ENCODE measurements around the gene ESR2.
A peak's percentile ranks its signal among the peaks of the same experiment; 100 is the strongest.
"Not testable (repeated sequence)": the region's sequence is repeated elsewhere in the genome, so short reads cannot be mapped to it uniquely, and the experiment has no call there.

ESR2 gene

GRCh38 chr14:64225151-64225757 lies 68.9 kb downstream of the ESR2 start:
- no peak for TF ChIP-seq GATA1 (IDR thresholded peaks at IDR 0.05; ENCODE audit: low read depth, low read length)
- no peak for TF ChIP-seq POLR2A (IDR thresholded peaks at IDR 0.05; ENCODE audit: low read length)
- DNase-seq, result no peak

GRCh38 chr14:64221391-64222003 lies 72.7 kb downstream of the ESR2 start:
- no peak for TF ChIP-seq POLR2A (IDR thresholded peaks at IDR 0.05; ENCODE audit: low read length)
- TF ChIP-seq GATA1 (IDR thresholded peaks at IDR 0.05; ENCODE audit: low read depth, low read length), result no peak
- no peak for DNase-seq

DNA sequence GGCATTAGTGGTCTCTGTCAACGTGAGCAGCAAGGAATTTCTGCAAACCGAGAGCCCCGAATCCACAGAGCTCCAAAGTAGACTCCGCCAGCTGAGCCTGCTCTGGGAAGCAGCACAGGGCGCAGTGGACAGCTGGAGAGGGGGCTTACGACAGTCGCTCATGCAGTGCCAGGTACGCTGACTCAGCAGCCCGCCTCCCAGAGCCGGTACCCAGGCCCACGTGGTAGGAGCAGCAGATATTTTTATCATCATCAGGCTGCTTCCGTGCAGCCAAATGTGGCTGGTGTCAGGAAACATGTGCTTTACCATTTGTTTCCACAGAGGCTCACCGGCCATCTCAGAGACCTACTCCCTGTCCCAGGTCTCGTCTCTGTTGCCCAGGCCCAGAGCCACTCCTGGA lies 73.7 kb downstream of the ESR2 start:
- DNase-seq, result peak; percentile 54 to 69

GRCh38 chr14:64220056-64220455 lies 74.1 kb downstream of the ESR2 start:
- DNase-seq, result no peak
- TF ChIP-seq GATA1 (IDR thresholded peaks at IDR 0.05; ENCODE audit: low read depth, low read length) (no peak), POLR2A (IDR thresholded peaks at IDR 0.05; ENCODE audit: low read length) (no peak)

More for the DNA sequence above, 73.7 kb downstream of the ESR2 start:
- TF ChIP-seq GATA1 (IDR thresholded peaks at IDR 0.05; ENCODE audit: low read depth, low read length) (no peak), POLR2A (IDR thresholded peaks at IDR 0.05; ENCODE audit: low read length) (no peak)

DNA sequence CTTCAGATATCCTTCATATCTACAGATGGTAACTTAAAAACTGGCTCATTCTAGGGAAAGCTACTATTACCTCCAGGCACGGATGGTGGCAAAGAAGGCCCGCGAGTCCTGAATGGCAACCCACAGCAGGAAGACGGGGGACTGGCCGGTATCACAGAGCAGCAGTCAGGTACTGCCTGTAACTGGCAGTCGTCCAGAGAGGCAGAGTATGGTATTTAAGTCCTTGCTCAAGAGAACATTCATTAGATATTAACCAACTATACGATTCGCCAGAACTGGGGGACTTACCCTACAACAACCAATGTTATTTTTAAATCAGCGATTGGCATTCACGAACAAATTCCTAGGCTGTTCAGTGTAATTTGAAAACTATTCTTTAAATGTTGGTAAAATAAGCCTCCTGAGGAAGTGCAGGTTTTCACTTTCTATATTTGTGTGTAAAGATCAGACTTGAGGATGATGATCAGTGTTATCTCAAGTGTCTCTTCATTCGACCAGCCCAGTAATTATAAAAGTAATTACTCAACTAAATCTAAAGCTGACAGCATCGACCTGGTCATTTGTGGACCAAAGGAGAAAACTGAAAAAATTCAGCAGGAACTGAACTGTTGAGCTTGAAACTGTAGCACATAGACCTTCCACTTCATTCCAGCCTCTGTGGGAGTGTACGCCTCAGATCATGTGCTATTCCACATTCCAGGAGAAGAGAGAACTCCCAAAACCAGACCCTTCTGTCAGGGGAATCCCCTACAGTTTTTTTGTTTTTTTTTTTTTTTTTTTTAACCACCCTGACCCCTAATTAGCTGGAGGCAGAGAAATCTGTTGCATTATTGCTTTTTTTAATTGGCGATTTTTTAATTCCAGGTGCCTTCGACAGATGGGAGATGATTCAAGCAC lies 75.6 kb downstream of the ESR2 start:
- TF ChIP-seq GATA1 (IDR thresholded peaks at IDR 0.05; ENCODE audit: low read depth, low read length), result no peak
- TF ChIP-seq POLR2A (IDR thresholded peaks at IDR 0.05; ENCODE audit: low read length), result no peak
- DNase-seq, result peak; percentile 15 to 27

GRCh38 chr14:64217834-64218233 lies 76.3 kb downstream of the ESR2 start:
- TF ChIP-seq GATA1 (IDR thresholded peaks at IDR 0.05; ENCODE audit: low read depth, low read length), result no peak
- no peak for TF ChIP-seq POLR2A (IDR thresholded peaks at IDR 0.05; ENCODE audit: low read length)
- DNase-seq, result peak in 1 of 2 experiments; percentile 51

- DNase-seq, result no peak
Measured at GRCh38 chr14:64217308-64217707, 76.9 kb downstream of the ESR2 start.

GRCh38 chr14:64215978-64216377 lies 78.2 kb downstream of the ESR2 start:
- no peak for DNase-seq
- TF ChIP-seq POLR2A (IDR thresholded peaks at IDR 0.05; ENCODE audit: low read length) (no peak), GATA1 (IDR thresholded peaks at IDR 0.05; ENCODE audit: low read depth, low read length) (no peak)

More at GRCh38 chr14:64217308-64217707, 76.9 kb downstream of the ESR2 start:
- TF ChIP-seq GATA1 (IDR thresholded peaks at IDR 0.05; ENCODE audit: low read depth, low read length) (no peak), POLR2A (IDR thresholded peaks at IDR 0.05; ENCODE audit: low read length) (no peak)

DNA sequence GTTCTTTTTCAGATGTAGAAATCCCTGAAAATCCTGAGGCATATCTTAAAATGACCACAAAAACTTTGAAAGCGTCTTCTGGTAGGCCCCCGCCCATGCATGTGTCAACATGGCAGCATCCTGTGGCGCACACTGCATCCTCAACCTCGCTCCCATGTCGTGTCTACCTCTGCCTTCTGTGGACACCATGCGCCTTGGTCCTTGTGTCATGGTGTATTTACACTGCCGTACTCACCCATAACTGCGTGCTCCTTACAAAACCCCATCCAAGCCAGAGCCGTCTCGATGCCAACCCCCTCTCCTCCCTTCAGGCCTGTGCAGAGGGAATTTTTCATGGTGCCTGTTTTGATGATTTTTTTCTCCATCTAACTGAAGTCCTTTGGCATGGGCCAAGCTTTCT lies 78.9 kb downstream of the ESR2 start:
- no peak for TF ChIP-seq POLR2A (IDR thresholded peaks at IDR 0.05; ENCODE audit: low read length)
- TF ChIP-seq GATA1 (IDR thresholded peaks at IDR 0.05; ENCODE audit: low read depth, low read length), result no peak
- DNase-seq, result no peak

- no peak for DNase-seq
- no peak for TF ChIP-seq GATA1 (IDR thresholded peaks at IDR 0.05; ENCODE audit: low read depth, low read length)
Measured at GRCh38 chr14:64213853-64214570, 80.2 kb downstream of the ESR2 start.

GRCh38 chr14:64213086-64213485 lies 81.1 kb downstream of the ESR2 start:
- DNase-seq, result no peak
- TF ChIP-seq GATA1 (IDR thresholded peaks at IDR 0.05; ENCODE audit: low read depth, low read length) (no peak), POLR2A (IDR thresholded peaks at IDR 0.05; ENCODE audit: low read length) (no peak)

DNA sequence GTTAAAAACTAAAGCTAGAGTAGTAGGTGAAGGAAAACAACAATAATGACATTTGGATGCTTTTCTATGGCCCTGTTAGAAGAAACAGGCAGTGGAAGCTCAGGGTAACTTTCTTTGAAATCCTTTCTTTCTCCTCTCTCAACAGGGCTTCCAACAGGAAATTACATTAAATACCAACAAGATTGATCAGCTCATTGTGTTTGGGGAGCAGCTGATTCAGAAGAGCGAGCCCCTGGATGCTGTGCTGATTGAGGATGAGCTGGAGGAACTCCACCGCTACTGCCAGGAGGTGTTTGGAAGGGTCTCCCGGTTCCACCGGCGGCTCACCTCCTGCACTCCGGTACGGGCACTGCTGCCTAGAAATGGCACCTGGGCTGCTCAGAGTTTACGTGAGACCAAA lies 81.5 kb downstream of the ESR2 start:
- TF ChIP-seq GATA1 (IDR thresholded peaks at IDR 0.05; ENCODE audit: low read depth, low read length) (no peak), POLR2A (IDR thresholded peaks at IDR 0.05; ENCODE audit: low read length) (no peak)

DNA sequence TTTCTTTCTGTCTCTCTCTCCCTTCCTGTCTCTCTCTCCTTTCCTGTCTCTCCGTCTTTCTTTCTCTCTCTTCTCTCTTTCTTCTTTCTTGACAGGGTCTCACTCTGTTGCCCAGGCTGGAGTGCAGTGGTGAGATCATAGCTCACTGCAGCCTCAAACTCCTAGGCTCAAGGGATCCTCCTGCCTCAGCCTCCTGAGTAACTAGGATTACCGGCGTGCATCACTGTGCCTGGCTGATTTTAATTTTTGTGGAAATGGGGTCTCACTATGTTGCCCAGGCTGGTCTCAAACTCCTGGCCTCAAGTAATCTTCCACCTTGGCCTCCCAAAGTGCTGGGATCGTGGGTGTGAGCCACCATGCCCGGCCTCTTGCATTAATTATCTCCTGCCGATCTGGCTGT lies 83.3 kb downstream of the ESR2 start:
- DNase-seq, result not testable (repeated sequence)

More for the DNA sequence above, 81.5 kb downstream of the ESR2 start:
- DNase-seq, result no peak

DNA sequence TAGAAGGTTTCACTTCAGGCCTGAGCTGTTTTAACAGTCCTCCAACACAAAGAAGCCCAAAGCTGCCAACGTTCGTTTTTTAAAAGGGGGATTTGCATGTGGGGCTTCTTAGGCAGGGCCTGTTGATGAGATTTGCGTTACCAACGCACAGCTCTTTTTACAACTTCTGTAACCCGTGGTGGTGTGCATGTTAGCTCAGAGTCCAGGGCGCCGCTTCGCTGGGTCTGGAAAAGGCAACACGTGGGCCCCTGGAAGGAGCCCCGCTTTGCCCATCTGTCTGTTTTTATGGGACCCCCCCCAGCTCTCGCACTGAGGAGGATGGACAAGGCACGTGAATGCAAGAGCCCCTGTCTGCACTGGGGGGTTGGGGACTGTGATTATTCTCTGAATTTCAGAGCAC lies 84.0 kb downstream of the ESR2 start:
- no peak for DNase-seq
- no peak for TF ChIP-seq GATA1 (IDR thresholded peaks at IDR 0.05; ENCODE audit: low read depth, low read length)

Measured in erythroblast (primary cell).